ENCODE data around the gene IRF9. TPM values are rescaled to one million over a fixed set of nuclear protein-coding genes. Genes with fewer than 3 reads are reported as not detected.

The IRF9 gene
- total and polyA plus RNA-seq, 2 of the 13 experiments (the other 11 are each of a cell fraction or from before 2014, with no cell fraction given) = 14.9 to 49.7 TPM

DNA sequence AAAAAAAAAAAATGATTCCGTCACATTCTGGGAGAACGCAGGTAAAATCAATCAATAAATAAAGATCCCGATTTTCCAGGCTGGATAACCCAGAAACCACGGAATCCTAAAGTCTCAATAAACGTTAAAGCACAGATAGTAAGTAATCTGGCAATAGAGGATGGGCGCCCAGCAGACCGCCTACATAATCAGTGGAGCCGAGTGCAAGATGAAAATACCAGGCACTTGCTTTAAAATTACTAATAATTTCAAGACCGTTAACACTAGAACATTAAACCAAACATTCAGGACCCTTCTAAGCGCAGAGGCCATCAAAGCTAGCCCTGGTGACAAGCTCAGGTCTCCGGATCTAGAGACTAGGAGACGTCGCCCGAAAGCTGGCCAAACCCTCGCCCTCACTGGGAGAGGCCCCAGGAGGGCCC lies 47.7 kb upstream of the IRF9 start (continued):
- TF ChIP-seq ZBTB33 (CRISPR knock-in tag; IDR thresholded peaks at IDR 0.05) (no peak), RFXAP (CRISPR knock-in tag; IDR thresholded peaks at IDR 0.05; ENCODE audit: borderline replicate concordance) (no peak), GRHL1 (CRISPR knock-in tag; conservative IDR thresholded peaks at IDR 0.05) (no peak), SATB2 (CRISPR knock-in tag; IDR thresholded peaks at IDR 0.05) (peak; percentile 66; the same call in 1 of the 2 replicates), ZNF510 (CRISPR knock-in tag; IDR thresholded peaks at IDR 0.05; ENCODE audit: low read depth) (no peak), ZNF446 (CRISPR knock-in tag; IDR thresholded peaks at IDR 0.05) (no peak), KLF15 (CRISPR knock-in tag; IDR thresholded peaks at IDR 0.05; ENCODE audit: borderline replicate concordance) (no peak; the same call in 1 of the 2 replicates), NFYB (CRISPR knock-in tag; IDR thresholded peaks at IDR 0.05) (no peak), ZFP41 (CRISPR knock-in tag; IDR thresholded peaks at IDR 0.05; ENCODE audit: borderline replicate concordance) (no peak), FOSL1 (CRISPR knock-in tag; IDR thresholded peaks at IDR 0.05; ENCODE audit: borderline replicate concordance) (no peak; the same call in 1 of the 2 replicates), LCORL (IDR thresholded peaks at IDR 0.05) (no peak), LCORL (CRISPR knock-in tag; IDR thresholded peaks at IDR 0.05) (no peak), KDM1A (CRISPR knock-in tag; IDR thresholded peaks at IDR 0.05) (no peak), STAG1 (CRISPR knock-in tag; IDR thresholded peaks at IDR 0.05) (no peak), CBX2 (IDR thresholded peaks at IDR 0.05; ENCODE audit: low read depth, low read length) (no peak), CBX2 (CRISPR knock-in tag; IDR thresholded peaks at IDR 0.05; ENCODE audit: low read depth) (no peak), KDM6A (CRISPR knock-in tag; IDR thresholded peaks at IDR 0.05; ENCODE audit: low read depth) (no peak), ZNF20 (CRISPR knock-in tag; IDR thresholded peaks at IDR 0.05) (0 out of 2 replicates have a peak, but pooled peaks have one; percentile 7), ZMYM3 (CRISPR knock-in tag; IDR thresholded peaks at IDR 0.05) (no peak), ZNF3 (CRISPR knock-in tag; IDR thresholded peaks at IDR 0.05) (no peak), CBX1 (IDR thresholded peaks at IDR 0.05; ENCODE audit: low read depth) (no peak), ZNF33B (CRISPR knock-in tag; IDR thresholded peaks at IDR 0.05) (no peak), MAZ (IDR thresholded peaks at IDR 0.05; ENCODE audit: borderline replicate concordance, low read depth, low read length) (no peak), MAZ (CRISPR knock-in tag; IDR thresholded peaks at IDR 0.05; ENCODE audit: low read depth) (no peak), HOXD1 (CRISPR knock-in tag; IDR thresholded peaks at IDR 0.05) (no peak), ZNF350 (CRISPR knock-in tag; IDR thresholded peaks at IDR 0.05; ENCODE audit: borderline replicate concordance, low read depth) (no peak)
- TF ChIP-seq, protein P1, sequence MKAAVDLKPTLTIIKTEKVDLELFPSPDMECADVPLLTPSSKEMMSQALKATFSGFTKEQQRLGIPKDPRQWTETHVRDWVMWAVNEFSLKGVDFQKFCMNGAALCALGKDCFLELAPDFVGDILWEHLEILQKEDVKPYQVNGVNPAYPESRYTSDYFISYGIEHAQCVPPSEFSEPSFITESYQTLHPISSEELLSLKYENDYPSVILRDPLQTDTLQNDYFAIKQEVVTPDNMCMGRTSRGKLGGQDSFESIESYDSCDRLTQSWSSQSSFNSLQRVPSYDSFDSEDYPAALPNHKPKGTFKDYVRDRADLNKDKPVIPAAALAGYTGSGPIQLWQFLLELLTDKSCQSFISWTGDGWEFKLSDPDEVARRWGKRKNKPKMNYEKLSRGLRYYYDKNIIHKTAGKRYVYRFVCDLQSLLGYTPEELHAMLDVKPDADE (CRISPR knock-in tag; IDR thresholded peaks at IDR 0.05) = no peak
- TF ChIP-seq, protein P2, sequence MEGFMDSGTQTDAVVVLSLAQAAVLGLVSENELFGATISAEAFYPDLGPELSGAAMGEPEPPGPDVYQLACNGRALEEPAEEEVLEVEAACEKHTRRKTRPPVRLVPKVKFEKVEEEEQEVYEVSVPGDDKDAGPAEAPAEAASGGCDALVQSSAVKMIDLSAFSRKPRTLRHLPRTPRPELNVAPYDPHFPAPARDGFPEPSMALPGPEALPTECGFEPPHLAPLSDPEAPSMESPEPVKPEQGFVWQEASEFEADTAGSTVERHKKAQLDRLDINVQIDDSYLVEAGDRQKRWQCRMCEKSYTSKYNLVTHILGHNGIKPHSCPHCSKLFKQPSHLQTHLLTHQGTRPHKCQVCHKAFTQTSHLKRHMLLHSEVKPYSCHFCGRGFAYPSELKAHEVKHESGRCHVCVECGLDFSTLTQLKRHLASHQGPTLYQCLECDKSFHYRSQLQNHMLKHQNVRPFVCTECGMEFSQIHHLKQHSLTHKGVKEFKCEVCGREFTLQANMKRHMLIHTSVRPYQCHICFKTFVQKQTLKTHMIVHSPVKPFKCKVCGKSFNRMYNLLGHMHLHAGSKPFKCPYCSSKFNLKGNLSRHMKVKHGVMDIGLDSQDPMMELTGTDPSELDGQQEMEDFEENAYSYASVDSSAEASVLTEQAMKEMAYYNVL (CRISPR knock-in tag; IDR thresholded peaks at IDR 0.05; ENCODE audit: borderline replicate concordance) = no peak

Measured in HepG2 (cell line).